Activated CD8-positive, alpha-beta memory T cell treated with anti-CD3 and anti-CD28 coated beads for 48 hours (primary cell): Measurements from ENCODE around the gene NLGN3.

ENCODE experiments used
- DNase-seq, 3 experiments: peaks; one replicate each; pipeline ENCODE4 v3.0.0-alpha.2; 2020; ENCODE audit warnings: low read depth in 2 of 3, low spot score in 2 of 3

NLGN3 gene

GRCh38 chrX:71210816-71211215 lies 66.2 kb downstream of the NLGN3 start:
- no peak for DNase-seq

GRCh38 chrX:71212536-71212935 lies 67.9 kb downstream of the NLGN3 start:
- DNase-seq: no peak

GRCh38 chrX:71214152-71214551 lies 69.5 kb downstream of the NLGN3 start:
- no peak for DNase-seq

GRCh38 chrX:71214604-71215337 lies 70.1 kb downstream of the NLGN3 start:
- DNase-seq: no peak

GRCh38 chrX:71215338-71215912 lies 70.8 kb downstream of the NLGN3 start:
- DNase-seq: no peak

GRCh38 chrX:71216485-71216884 lies 71.8 kb downstream of the NLGN3 start:
- no peak for DNase-seq

GRCh38 chrX:71217298-71217697 lies 72.7 kb downstream of the NLGN3 start:
- no peak for DNase-seq
